Liver (tissue), 3 donors: ENCODE data around the gene MRAP2.

Experiments
- ATF3 ChIP-seq: IDR thresholded peaks from 2 replicates; pipeline ENCODE4 v1.6.1; 2016; ENCODE audit warnings: antibody characterized with exemption
- MAX ChIP-seq: IDR thresholded peaks from 2 replicates; pipeline ENCODE4 v1.6.1; 2016; ENCODE audit warnings: antibody characterized with exemption
- RAD21 ChIP-seq, 2 donors: IDR thresholded peaks; 2 replicates each; pipeline ENCODE4 v1.6.1; 2016; ENCODE audit warnings: antibody characterized with exemption in 2 of 2, mild to moderate bottlenecking in 2 of 2
- TF ChIP-seq, protein P1 (sequence below): fragments of 150-350 bp; IDR thresholded peaks from 2 replicates; pipeline ENCODE4 v1.5.1; 2017; ENCODE audit warnings: improper control_type of control experiment, low read depth, low read length; ENCODE audit not compliant: missing input control
- donor health status: healthy.
- donor health status: healthy.

DNA sequence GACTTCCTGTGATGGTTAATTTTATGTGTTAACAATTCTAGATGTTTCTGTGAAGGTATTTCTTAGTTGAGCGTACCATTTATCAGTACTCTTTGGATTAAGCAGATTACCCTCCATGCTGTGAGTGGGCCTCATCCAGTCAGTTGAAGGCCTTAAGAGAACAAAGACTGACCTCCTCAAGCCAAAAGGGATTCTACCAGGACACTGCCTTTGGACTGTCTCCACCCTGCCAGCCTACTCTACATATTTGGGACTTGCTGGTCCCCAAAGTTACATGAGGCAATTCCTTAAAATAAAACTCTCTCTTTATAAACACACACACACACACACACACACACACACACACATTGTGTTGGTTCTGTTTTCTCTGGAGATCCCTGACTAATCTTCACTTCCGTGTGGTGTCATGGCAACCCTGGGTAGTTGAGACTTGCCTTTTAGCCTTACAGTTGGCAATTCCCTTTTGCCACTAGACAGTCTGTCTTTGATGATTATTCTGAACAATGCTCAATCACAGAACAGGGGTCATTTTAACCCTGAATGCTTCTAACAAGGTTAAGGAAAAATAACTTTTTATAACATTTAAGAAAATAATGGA lies 32.2 kb downstream of the MRAP2 start:
- TF ChIP-seq, protein P1, sequence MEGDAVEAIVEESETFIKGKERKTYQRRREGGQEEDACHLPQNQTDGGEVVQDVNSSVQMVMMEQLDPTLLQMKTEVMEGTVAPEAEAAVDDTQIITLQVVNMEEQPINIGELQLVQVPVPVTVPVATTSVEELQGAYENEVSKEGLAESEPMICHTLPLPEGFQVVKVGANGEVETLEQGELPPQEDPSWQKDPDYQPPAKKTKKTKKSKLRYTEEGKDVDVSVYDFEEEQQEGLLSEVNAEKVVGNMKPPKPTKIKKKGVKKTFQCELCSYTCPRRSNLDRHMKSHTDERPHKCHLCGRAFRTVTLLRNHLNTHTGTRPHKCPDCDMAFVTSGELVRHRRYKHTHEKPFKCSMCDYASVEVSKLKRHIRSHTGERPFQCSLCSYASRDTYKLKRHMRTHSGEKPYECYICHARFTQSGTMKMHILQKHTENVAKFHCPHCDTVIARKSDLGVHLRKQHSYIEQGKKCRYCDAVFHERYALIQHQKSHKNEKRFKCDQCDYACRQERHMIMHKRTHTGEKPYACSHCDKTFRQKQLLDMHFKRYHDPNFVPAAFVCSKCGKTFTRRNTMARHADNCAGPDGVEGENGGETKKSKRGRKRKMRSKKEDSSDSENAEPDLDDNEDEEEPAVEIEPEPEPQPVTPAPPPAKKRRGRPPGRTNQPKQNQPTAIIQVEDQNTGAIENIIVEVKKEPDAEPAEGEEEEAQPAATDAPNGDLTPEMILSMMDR: no peak
- TF ChIP-seq ATF3 (no peak), MAX (no peak), RAD21 (IDR thresholded peaks at IDR 0.05) (no peak)
